Endothelial cell of umbilical vein (primary cell): Measurements from ENCODE around the gene HABP2. TPM values are rescaled to one million over a fixed set of nuclear protein-coding genes. Genes with fewer than 3 reads are reported as not detected.

Experiments
- BruUV-seq: library from RNA; stranded (reverse); fragments of 400-500 nt; replicated peaks from 2 replicates; lab custom pipeline; 2021; lab: Mats Ljungman, UMichigan
- CTCF ChIA-PET: fragments of 300-600, 350-600 bp; sonication (Branson Sonifier 250); formaldehyde crosslinking; loops from one replicate; lab custom pipeline; 2021; ENCODE audit warnings: antibody characterized with exemption, inconsistent platforms; lab: Charles Lee
- POLR2A ChIA-PET: fragments of 300-600, 350-600 bp; sonication (Branson Sonifier 250); formaldehyde crosslinking; loops from one replicate; lab custom pipeline; 2021; ENCODE audit warnings: antibody characterized with exemption, inconsistent platforms; lab: Charles Lee
- DNase-seq: peaks from one replicate; pipeline ENCODE4 v3.0.0-alpha.2; 2011; ENCODE audit warnings: low read depth, low spot score
- FAIRE-seq: peaks from 2 replicates; lab custom pipeline; 2011; peaks lifted over from hg19 to GRCh38; lab: Jason Lieb, UNC
- H2AFZ ChIP-seq: 2 replicates; pipeline ENCODE4 v1.6.0; 2012; ENCODE audit warnings: low read depth, low read length, control low read depth, inconsistent platforms
- H3K27ac ChIP-seq: 2 replicates; pipeline ENCODE4 v1.5.1; 2011; ENCODE audit warnings: low read depth, mild to moderate bottlenecking, control low read depth, low read length, moderate library complexity; ENCODE audit not compliant: insufficient read depth
- H3K27me3 ChIP-seq, 2 experiments: 2 replicates each; pipeline versions ENCODE4 v1.6.0 to v1.6.1; 2011; ENCODE audit warnings: low read length in 2 of 2, mixed read lengths in 1 of 2; ENCODE audit not compliant: control insufficient read depth in 2 of 2, insufficient read depth in 2 of 2
- H3K36me3 ChIP-seq, 2 experiments: 2 replicates in 1 of 2; 3 replicates in 1 of 2; pipeline ENCODE4 v1.5.1; 2011; ENCODE audit warnings: low read length in 2 of 2, mild to moderate bottlenecking in 1 of 2, moderate library complexity in 1 of 2; ENCODE audit not compliant: control insufficient read depth in 2 of 2, insufficient read depth in 2 of 2; ENCODE audit errors: extremely low read depth in 1 of 2
- H3K4me1 ChIP-seq: 3 replicates; pipeline ENCODE4 v1.5.1; 2011; ENCODE audit warnings: mild to moderate bottlenecking, low read length; ENCODE audit not compliant: control insufficient read depth, insufficient read depth; ENCODE audit errors: extremely low read depth
- H3K4me2 ChIP-seq: 2 replicates; pipeline ENCODE4 v1.6.1; 2011; ENCODE audit warnings: low read length, control low read depth, mixed read lengths; ENCODE audit not compliant: insufficient read depth
- H3K4me3 ChIP-seq, 3 experiments: fragments of 200-600 bp in 1 of 3; sonication (generic), shearing (Covaris generic) in 1 of 3; replicated peaks in 1 of 3; 2 replicates each; pipeline ENCODE4 v1.5.1; 2011 to 2016; ENCODE audit warnings: control low read depth in 3 of 3, low read length in 3 of 3, mild to moderate bottlenecking in 2 of 3, inconsistent platforms in 1 of 3, low read depth in 1 of 3, moderate library complexity in 1 of 3; ENCODE audit not compliant: insufficient read depth in 1 of 3
- H3K79me2 ChIP-seq: 2 replicates; pipeline ENCODE4 v1.6.0; 2012; ENCODE audit warnings: low read length, inconsistent platforms; ENCODE audit not compliant: control insufficient read depth, insufficient read depth
- H3K9ac ChIP-seq: replicated peaks from 2 replicates; pipeline ENCODE3; 2011; ENCODE audit warnings: low read length, control low read depth; ENCODE audit not compliant: insufficient read depth; ENCODE audit errors: extremely low read depth
- H3K9me1 ChIP-seq: replicated peaks from 3 replicates; pipeline ENCODE4 v1.6.0; 2011; ENCODE audit warnings: mild to moderate bottlenecking, low read length; ENCODE audit not compliant: control insufficient read depth, insufficient read depth; ENCODE audit errors: extremely low read depth
- H3K9me3 ChIP-seq: replicated peaks from 2 replicates; pipeline ENCODE4 v1.5.1; 2012; ENCODE audit warnings: low read length, inconsistent platforms; ENCODE audit not compliant: control insufficient read depth, insufficient read depth
- H4K20me1 ChIP-seq: replicated peaks from 2 replicates; pipeline ENCODE3; 2011; ENCODE audit warnings: mild to moderate bottlenecking, low read length; ENCODE audit not compliant: control insufficient read depth, insufficient read depth; ENCODE audit errors: extremely low read depth
- EZH2 ChIP-seq: IDR thresholded peaks from 2 replicates; pipeline ENCODE4 v1.6.1; 2012; ENCODE audit warnings: borderline replicate concordance, low read depth, mild to moderate bottlenecking, moderate library complexity, low read length, inconsistent platforms; ENCODE audit not compliant: severe bottlenecking
- FOS ChIP-seq: IDR thresholded peaks from 2 replicates; pipeline ENCODE4 v1.6.1; 2011; ENCODE audit warnings: mild to moderate bottlenecking, low read length, moderate library complexity, borderline replicate concordance; ENCODE audit not compliant: insufficient read depth
- GATA2 ChIP-seq: IDR thresholded peaks from 2 replicates; pipeline ENCODE4 v1.7.0; 2011; ENCODE audit warnings: low read depth, mild to moderate bottlenecking, moderate library complexity, mixed read lengths, low read length; ENCODE audit not compliant: insufficient read length, insufficient read depth
- JUN ChIP-seq: IDR thresholded peaks from 2 replicates; pipeline ENCODE4 v1.6.1; 2011; ENCODE audit warnings: borderline replicate concordance, low read depth; ENCODE audit not compliant: insufficient read length, insufficient read depth
- MYC ChIP-seq: IDR thresholded peaks from one replicate; pipeline ENCODE4 v1.6.1; 2011; ENCODE audit warnings: mild to moderate bottlenecking, low read depth, low read length
- POLR2A ChIP-seq: IDR thresholded peaks from 2 replicates; pipeline ENCODE4 v1.6.1; 2012; ENCODE audit warnings: low read depth, mild to moderate bottlenecking, control low read depth, low read length
- POLR2AphosphoS5 ChIP-seq: IDR thresholded peaks from 2 replicates; pipeline ENCODE4 v1.6.1; 2012; ENCODE audit warnings: low read depth, mild to moderate bottlenecking, control low read depth, low read length, moderate library complexity; ENCODE audit not compliant: insufficient read depth
- dilution Hi-C: fragments of 300-500 bp; cut with MboI; formaldehyde crosslinking; loops from one replicate; pipeline ENCODE4 v1.15.0; 2019; ENCODE audit warnings: low sequenced_read_pairs; ENCODE audit not compliant: extremely low pct_ligation_motif_present
- intact Hi-C: fragments of 100-400 bp; cut with micrococcal nuclease; formaldehyde crosslinking; loops from one replicate; pipeline ENCODE4 v1.10.0; 2022
- polyA plus RNA-seq, 4 experiments: library from polyadenylated mRNA; depleted of rRNA in 3 of 4; stranded (reverse) in 3 of 4; unstranded in 1 of 4; fragments of >200 nt; gene quantifications; 2 replicates each; pipeline versions ENCODE4 v1.2.1 to v1.2.3, GENCODE V29; 2011 to 2012; ENCODE audit warnings: missing spikeins in 1 of 4
- total RNA-seq: library from RNA; stranded (reverse); gene quantifications from 2 replicates; pipeline ENCODE4 v1.2.3, GENCODE V29; 2021
- TF ChIP-seq, protein P1 (sequence below), 2 donors: IDR thresholded peaks; 1 replicate in 1 of 2; 2 replicates in 1 of 2; pipeline ENCODE4 v1.5.1; 2011; ENCODE audit warnings: low read length in 2 of 2, mild to moderate bottlenecking in 2 of 2, moderate library complexity in 2 of 2, control low read depth in 1 of 2, inconsistent platforms in 1 of 2, low read depth in 1 of 2; ENCODE audit not compliant: insufficient read depth in 1 of 2; ENCODE audit errors: extremely low read depth in 1 of 2
- TF ChIP-seq, protein P2 (sequence below): IDR thresholded peaks from 2 replicates; pipeline ENCODE4 v1.6.1; 2011; ENCODE audit not compliant: insufficient read depth, insufficient read length

HABP2 gene
- total and polyA plus RNA-seq, 2 donors (not counting 3 experiments of a cell fraction or from before 2014, with no cell fraction given), result 0.04 TPM; not detected in 1

DNA sequence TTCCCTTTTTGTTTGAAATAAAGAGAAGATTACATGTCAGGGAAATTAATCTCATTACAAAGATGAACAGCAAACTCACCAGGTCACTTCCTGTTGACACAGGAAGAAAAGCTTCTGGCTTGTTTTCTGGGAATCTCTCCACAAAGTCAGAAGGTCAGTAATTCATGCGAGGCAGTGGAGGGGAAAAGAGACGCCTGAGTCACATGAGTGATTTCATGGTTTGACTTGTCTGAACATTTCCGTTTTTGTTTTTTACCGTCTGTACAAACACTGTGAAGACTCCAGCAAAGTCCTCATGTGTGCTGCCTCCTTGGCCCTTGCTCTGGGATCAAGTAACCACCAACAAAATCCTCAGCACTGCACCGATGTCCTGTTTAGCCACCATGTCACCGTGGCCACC, 2.5 kb upstream of the HABP2 start:
- peak; percentile 86 for DNase-seq
- H2AFZ ChIP-seq, result peak overlapping the region; percentile 69
- no peaks in the 10 kb centered on the region for H3K9me3 ChIP-seq
- intact Hi-C loops, result loop anchor here (10.0 kb wide), 1 partner anchor 526 kb away; no protein-coding TSS in a partner anchor
- peaks cover 31% of the 10 kb centered on the region for H3K4me1 ChIP-seq
- ChIA-PET POLR2A (no interaction called here), CTCF (interaction anchor here (1.0 to 4.9 kb wide), 3 partner anchors 12 to 29 kb away, joined by 4 to 20 read pairs (median 5); no protein-coding TSS in a partner anchor)
- H3K79me2 ChIP-seq, result no peaks in the 10 kb centered on the region
- H3K4me2 ChIP-seq, result peak overlapping the region; percentile 26
- H3K9ac ChIP-seq, result no peak overlapping the region
- H3K36me3 ChIP-seq, result no peaks in the 10 kb centered on the region
- H3K27me3 ChIP-seq, result no peaks in the 10 kb centered on the region
- dilution Hi-C loops, result no loop called here
- no peaks in the 10 kb centered on the region for H4K20me1 ChIP-seq
- BruUV-seq, result no TSS peak
- H3K9me1 ChIP-seq, result no peaks in the 10 kb centered on the region
- peak overlapping the region; percentile 73 for H3K27ac ChIP-seq
- TF ChIP-seq JUN (peak; percentile 42), FOS (peak; percentile 85), POLR2AphosphoS5 (peak; percentile 41), GATA2 (no peak)
- FAIRE-seq, result peak; percentile 99
- H3K4me3 ChIP-seq, result no peak overlapping the region

DNA sequence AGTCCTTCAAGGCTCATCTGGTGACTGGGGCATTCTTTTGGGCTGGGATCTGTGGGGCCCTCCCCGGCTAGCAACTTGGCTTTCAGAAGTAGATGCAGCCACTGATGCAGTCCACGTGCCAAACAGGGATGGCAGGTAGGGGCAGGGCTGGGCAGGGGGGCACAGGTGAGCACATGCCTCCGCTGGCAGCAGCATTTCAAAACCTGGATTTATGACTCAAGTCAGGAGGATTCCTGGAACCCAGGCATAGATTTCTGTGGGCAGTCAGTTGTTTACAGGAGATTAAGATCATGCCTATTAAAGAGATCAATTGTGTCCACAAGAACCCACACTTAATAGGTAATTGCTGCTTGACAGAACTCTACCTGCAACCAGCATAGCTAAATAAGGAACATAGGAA, 839 bp upstream of the HABP2 start:
- intact Hi-C loops, result loop anchor here (10.0 kb wide), 1 partner anchor 527 kb away; no protein-coding TSS in a partner anchor
- no peak overlapping the region for H3K9ac ChIP-seq
- H3K4me1 ChIP-seq, result peaks cover 34% of the 10 kb centered on the region
- DNase-seq, result no peak
- no peaks in the 10 kb centered on the region for H3K79me2 ChIP-seq
- no peak for FAIRE-seq
- H3K36me3 ChIP-seq, result no peaks in the 10 kb centered on the region
- no peak overlapping the region for H3K4me3 ChIP-seq
- no peak overlapping the region for H2AFZ ChIP-seq
- no peaks in the 10 kb centered on the region for H3K9me3 ChIP-seq
- ChIA-PET POLR2A (no interaction called here), CTCF (no interaction called here)
- no TSS peak for BruUV-seq
- H3K27me3 ChIP-seq, result no peaks in the 10 kb centered on the region
- no peaks in the 10 kb centered on the region for H3K9me1 ChIP-seq
- no peak overlapping the region for H3K4me2 ChIP-seq
- no peak overlapping the region for H3K27ac ChIP-seq
- TF ChIP-seq, protein P1, sequence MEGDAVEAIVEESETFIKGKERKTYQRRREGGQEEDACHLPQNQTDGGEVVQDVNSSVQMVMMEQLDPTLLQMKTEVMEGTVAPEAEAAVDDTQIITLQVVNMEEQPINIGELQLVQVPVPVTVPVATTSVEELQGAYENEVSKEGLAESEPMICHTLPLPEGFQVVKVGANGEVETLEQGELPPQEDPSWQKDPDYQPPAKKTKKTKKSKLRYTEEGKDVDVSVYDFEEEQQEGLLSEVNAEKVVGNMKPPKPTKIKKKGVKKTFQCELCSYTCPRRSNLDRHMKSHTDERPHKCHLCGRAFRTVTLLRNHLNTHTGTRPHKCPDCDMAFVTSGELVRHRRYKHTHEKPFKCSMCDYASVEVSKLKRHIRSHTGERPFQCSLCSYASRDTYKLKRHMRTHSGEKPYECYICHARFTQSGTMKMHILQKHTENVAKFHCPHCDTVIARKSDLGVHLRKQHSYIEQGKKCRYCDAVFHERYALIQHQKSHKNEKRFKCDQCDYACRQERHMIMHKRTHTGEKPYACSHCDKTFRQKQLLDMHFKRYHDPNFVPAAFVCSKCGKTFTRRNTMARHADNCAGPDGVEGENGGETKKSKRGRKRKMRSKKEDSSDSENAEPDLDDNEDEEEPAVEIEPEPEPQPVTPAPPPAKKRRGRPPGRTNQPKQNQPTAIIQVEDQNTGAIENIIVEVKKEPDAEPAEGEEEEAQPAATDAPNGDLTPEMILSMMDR (IDR thresholded peaks at IDR 0.05; ENCODE audit: extremely low read depth in 1 of 2, insufficient read depth in 1 of 2, low read depth in 1 of 2, low read length in 2 of 2), result no peak
- TF ChIP-seq POLR2A (no peak), MYC (no peak), POLR2AphosphoS5 (no peak), JUN (no peak), EZH2 (no peak), FOS (no peak), GATA2 (no peak)
- TF ChIP-seq, protein P2, sequence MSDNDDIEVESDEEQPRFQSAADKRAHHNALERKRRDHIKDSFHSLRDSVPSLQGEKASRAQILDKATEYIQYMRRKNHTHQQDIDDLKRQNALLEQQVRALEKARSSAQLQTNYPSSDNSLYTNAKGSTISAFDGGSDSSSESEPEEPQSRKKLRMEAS, result no peak
- H4K20me1 ChIP-seq, result no peaks in the 10 kb centered on the region
- dilution Hi-C loops, result no loop called here
